ENCODE data around the gene SLCO1C1.

Gene SLCO1C1

DNA sequence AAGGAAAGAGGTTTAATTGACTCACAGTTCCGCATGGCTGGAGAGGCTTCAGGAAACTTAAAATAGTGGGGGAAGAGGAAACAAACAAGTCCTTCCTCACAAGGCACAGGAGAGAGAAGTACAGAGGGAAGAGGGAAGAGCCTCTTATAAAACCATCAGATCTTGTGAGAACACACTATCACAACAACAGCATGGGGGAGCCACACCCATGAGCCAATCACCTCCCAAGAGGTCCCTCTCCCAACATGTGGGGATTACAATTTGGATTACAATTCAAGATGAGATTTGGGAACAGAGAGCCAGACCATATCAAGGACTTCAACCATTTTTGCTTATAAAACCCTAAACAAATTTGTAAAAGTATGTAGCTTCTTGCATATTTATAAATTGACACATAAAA is 45.8 kb downstream of the SLCO1C1 start:
- TF ChIP-seq, protein P1, sequence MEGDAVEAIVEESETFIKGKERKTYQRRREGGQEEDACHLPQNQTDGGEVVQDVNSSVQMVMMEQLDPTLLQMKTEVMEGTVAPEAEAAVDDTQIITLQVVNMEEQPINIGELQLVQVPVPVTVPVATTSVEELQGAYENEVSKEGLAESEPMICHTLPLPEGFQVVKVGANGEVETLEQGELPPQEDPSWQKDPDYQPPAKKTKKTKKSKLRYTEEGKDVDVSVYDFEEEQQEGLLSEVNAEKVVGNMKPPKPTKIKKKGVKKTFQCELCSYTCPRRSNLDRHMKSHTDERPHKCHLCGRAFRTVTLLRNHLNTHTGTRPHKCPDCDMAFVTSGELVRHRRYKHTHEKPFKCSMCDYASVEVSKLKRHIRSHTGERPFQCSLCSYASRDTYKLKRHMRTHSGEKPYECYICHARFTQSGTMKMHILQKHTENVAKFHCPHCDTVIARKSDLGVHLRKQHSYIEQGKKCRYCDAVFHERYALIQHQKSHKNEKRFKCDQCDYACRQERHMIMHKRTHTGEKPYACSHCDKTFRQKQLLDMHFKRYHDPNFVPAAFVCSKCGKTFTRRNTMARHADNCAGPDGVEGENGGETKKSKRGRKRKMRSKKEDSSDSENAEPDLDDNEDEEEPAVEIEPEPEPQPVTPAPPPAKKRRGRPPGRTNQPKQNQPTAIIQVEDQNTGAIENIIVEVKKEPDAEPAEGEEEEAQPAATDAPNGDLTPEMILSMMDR (IDR thresholded peaks at IDR 0.05) = no peak

DNA sequence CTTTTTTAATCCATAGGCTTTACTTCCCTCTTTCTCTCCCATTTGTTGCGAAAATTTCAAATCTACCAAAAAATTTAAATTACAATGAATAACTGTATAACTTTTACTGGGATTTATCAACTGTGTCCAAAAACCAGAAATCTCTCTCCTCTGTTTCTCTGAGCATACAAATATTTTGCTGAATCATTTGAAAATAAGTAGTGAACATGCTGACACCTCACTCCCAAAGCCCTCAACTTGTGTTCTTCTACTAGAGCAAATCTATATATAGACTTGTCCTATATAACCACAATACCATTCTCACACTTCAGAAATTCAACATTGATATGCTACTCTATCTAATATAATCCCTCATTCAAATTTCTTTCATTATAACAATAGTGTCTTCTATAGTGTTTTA is 53.1 kb downstream of the SLCO1C1 start:
- TF ChIP-seq, protein P1 (IDR thresholded peaks at IDR 0.05) = no peak

DNA sequence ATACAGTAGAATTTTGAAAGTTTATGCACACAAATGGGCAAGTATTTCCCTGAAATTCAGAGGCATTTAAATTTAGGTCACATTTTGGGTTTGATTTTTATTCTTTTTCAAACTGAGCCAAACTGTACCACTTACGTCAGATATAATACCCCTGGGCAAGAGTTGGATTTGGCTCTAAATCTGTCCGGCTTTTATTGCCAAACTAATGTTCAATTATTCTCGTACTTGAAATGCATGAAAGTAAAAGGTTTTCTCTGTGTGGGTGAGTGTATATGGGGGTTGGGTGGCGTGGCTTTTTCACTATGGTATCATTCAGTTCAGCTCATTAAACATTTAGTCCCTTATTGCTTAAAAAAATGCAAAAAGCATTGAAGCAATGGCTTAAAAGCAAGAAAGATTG is 55.9 kb downstream of the SLCO1C1 start:
- TF ChIP-seq, protein P1 (IDR thresholded peaks at IDR 0.05) = no peak

DNA sequence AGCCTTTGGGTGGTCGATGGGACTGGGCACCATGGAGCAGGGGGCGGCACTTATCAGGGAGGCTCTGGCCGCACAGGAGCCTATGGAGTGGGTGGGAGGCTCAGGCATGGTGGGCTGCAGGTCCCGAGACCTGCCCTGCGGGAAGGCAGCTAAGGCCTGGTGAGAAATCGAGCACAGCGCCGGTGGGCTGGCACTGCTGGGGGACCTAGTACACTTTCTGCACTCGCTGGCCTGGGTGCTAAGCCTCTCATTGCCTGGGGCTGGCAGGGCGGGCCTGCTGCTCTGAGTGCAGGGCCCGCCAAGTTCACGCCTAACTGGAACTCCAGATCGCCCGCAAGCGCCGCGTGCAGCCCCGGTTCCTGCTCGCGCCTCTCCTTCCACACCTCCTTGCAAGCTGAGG is 82.3 kb downstream of the SLCO1C1 start:
- TF ChIP-seq, protein P1 (IDR thresholded peaks at IDR 0.05) = no peak

DNA sequence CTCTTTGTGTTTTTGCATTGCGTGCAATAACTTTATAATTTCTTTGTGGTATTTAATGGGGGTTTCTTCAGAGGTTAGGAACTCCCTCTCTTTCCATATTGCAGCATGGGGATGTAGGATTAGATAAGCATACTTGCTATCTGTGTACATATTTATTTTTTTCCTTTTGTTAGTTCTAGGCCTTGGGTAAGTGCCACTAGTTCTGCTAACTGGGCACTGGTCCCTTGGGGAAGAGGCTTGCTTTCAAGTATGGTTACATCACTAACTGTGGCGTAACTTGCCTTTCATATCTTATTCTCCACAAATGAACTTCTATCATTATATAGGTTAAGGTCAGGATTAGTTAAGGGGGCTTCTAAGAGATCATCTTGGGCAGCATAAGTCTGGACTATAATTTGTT is 83.8 kb downstream of the SLCO1C1 start:
- TF ChIP-seq, protein P1 (IDR thresholded peaks at IDR 0.05) = no peak

DNA sequence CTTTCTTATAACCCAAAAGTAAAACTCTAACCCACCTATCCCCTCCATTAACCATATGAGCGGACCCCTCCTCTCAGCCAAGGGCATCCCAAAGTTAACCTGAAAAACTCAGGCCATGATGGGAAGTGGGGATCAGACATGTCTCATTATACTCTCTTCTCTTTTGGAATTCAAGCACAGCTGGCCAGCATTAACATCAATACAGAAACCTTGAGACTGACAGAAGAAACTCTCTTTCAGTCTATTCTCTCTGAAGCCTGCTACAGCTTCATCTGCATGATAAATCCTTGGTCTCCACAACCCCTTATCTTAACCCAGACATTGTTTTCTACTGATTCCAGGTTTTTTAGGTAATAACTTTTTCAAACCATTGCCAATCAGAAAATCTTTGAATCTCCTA is 97.8 kb downstream of the SLCO1C1 start:
- TF ChIP-seq, protein P1 (IDR thresholded peaks at IDR 0.05) = no peak

DNA sequence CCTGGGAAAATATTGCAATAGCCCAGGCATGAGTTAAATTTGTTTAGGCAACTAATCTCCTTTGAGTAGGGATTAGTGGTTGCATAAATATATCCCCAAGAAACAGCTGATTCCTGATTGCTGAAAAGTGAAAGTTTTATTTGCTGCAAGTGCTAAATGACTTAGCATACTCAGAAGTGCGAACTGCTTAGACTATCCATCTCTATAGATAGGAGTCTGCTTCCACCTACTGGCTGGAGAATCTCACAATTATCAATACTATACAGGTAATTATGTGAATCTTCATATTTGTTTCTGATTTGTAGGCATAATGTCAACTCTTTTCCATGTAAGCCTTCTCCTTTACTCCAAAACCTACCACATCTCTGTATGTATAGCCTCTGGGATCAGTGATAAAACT is 103.4 kb downstream of the SLCO1C1 start:
- TF ChIP-seq, protein P1 (IDR thresholded peaks at IDR 0.05) = peak; percentile 69

DNA sequence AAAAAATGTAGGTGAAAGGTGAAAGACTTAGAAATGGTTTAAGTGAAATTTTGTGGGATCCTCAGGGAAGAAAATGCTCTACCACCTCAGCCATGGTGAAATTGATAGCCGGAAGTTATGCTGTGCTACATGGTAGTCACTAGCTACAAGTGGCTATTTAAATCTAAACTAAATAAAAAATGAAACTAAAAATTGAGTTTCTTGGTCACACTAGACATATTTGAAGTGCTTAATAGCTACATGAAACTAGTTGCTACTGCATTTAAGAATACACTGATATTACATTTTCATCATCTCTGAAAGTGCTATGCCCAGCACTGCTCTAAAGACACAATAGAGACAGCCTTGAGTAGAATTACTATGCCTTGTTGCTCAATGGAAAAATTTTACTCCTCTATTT is 105.0 kb downstream of the SLCO1C1 start:
- TF ChIP-seq, protein P1 (IDR thresholded peaks at IDR 0.05) = no peak

Data from LNCAP (cell line).